Dermis blood vessel endothelial cell (primary cell): Measurements from ENCODE around the gene CLEC4G. TPM values are rescaled to one million over a fixed set of nuclear protein-coding genes. Genes with fewer than 3 reads are reported as not detected.

Experiments
- DNase-seq: peaks from one replicate; pipeline ENCODE4 v3.0.0; 2010
- total RNA-seq: library from RNA; depleted of rRNA; stranded (reverse); fragments of >200 nt; gene quantifications from 2 replicates; pipeline ENCODE4 v1.2.3, GENCODE V29; 2014

Gene CLEC4G
- total RNA-seq, 1 donor from 2014 or later, result not detected

DNA sequence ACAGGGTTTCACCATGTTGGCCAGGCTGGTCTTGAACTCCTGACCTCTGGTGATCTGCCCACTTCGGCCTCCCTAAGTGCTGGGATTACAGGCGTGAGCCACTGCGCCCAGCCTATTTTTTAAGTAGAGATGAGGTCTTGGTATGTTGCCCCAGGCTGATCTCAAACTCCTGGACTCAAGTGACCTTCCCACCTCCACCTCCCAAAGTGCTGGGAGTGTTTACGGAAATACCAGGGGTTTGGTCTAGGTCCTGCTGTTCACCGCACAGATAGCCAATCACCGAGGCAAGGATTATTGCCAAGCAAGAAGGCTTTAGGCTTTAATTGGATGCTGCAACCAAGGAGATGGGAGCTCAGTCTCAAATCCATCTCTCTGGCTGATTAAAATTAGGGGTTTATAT, 11.6 kb downstream of the CLEC4G start:
- no peak for DNase-seq

DNA sequence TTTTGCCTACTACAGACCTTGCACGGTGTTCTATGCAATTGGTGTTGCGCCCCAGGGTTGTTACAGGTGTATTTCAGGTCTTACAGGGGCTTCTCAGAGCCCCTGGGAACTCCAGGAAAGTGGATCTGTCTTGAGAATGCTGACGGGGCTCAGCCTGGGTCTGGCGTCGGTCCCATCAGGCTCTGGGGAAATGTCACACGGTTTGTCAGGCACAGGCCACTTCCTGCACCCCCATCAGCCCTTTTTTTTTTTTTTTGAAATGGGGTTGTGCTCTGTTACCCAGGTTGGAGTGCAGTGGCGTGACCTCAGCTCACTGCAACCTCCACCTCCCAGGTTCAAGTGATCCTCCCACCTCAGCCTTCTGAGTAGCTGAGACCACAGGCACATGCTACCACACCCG, 13.2 kb downstream of the CLEC4G start:
- no peak for DNase-seq

- no peak for DNase-seq
Observed at GRCh38 chr19:7716762-7717161, 15.1 kb downstream of the CLEC4G start.

DNA sequence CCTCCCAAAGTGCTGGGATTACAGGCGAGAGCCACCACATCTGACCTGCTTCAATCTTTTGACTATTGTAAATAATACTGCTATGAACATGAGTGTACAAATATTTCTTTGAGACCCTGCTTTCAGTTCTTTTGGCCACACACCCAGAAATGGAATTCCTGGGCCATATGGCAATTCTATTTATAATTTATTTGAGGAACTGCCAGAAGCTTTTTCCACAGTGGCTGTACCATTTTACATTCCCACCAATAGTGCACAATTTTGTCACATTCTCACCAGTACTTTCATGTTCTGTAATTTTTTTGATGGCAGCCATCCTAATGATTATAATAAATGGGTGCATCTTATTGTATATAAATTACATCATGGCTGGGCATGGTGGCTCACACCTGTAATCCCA, 16.2 kb downstream of the CLEC4G start:
- DNase-seq, result no peak

- DNase-seq, result no peak
Observed at GRCh38 chr19:7710616-7711015, 21.3 kb downstream of the CLEC4G start.

DNA sequence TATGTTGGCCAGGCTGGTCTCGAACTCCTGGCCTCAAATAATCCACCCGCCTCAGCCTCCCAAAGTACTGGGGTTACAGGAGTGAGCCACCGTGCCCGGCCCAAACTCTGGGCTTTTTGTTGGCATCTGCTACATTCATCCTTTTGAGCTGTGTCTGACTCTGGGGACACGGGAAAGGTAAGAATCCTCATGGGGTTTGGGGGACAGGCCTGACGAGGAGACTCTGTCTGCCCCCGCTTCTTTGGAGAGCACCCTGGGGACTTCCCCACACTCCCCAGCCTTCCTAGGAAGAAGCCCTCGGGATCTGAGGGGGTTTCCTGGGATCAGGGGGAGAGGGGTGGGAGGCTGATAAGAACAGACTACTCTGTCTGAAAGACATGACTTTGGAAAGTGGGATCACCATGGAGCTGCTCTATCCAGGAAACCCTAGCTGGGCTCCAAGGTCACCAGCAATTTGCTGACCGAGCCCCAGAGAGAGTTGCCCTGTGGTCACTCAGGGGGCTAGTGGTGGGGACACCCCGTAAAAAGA, 21.9 kb downstream of the CLEC4G start:
- no peak for DNase-seq

DNA sequence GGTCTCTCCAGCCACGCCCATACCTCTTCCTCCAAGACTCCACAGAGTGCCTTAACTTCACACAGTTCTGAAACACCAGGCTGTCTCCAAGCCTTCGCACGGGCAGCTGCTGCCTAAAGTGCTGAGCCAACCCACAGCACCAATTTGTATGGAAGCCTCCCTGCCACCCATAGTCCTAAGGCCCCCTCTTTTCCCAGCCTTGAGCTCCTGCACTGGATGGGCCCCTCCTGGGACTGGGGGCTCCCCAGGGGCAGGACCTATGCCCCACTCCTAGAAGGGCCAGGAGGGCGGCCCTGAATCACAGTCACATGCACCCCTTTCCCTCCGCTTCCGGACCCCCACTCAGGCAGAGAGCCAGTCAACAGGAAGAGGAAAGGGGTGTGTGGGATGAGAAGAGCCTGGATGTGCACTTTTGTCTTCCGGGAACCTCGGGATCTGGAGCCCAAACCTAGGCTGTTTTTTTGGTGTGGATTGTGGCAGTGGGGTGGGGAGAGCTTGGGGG, 24.9 kb downstream of the CLEC4G start:
- no peak for DNase-seq

GRCh38 chr19:7706188-7706954, 25.5 kb downstream of the CLEC4G start:
- DNase-seq, result no peak

DNA sequence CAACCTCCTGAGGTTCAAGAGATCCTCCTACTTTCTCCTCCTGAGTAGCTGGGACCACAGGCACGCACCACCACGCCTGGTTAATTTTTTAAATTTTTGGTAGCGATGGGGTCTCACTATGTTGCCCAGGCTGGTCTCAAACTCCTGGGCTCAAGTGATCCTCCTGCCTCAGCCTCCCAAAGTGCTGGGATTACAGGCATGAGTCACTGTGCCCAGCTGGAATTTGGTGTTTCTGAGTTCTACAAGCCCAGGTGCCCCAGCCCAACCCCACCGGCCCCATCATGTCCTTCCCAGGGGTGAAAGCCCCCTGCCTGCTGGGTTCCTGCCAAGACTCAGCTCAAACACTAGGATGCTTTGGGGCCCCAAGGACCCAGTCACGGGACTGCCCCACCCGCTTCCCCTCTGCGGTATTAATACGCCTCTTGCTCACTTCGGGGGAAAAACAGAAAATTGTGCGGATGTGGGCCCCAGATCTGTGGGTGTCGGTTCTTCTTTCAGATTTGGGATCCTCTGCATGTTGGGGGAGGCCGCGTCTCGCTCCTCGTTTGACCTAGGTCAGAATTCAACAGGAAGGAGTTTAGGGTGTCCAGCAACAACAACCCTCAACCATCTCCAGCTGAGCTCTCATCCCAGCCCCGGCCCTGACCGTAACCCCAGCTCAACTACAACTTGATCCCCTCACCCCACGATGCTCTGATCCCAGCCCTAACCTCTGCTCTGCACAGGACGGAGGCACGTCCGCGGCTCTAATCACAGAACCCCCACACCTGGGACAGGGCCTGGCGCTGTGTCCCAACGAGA, 26.3 kb downstream of the CLEC4G start:
- DNase-seq, result no peak

DNA sequence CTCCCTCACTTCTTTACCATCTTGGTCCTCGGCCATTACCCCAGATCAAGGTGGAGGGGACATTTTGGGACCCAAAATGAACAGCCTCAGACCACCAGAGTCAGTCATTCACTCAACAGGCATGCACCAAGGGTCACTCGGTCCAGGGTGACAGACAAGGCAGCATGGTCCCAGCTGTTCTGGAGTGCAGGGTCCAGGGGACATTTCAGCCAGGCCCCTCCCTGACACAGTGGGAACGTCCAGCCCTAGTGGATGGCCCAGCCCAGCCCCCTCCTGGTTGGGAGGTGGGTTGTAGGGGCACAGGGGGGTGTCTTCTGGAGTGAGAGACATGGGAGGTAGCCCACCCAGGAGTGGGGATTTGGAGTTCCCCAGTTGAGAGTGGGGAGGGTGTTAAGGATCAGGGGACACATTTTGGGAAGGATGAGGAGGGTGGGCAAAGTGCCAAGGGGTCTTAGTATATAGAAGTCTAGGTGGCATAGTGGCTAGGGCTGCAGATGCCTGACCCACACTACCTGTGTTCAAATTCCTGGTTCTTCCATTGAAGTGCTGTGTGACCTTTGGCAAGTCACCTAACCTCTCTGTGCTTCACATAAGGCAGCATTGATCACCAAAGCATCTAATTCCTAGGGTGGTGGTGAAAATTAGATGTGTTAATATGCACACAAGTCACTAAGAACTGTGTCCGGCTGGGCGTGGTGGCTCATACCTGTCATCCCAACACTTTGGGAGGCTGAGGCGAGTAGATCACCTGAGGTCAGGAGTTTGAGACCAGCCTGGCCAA, 27.4 kb downstream of the CLEC4G start:
- DNase-seq, result no peak

DNA sequence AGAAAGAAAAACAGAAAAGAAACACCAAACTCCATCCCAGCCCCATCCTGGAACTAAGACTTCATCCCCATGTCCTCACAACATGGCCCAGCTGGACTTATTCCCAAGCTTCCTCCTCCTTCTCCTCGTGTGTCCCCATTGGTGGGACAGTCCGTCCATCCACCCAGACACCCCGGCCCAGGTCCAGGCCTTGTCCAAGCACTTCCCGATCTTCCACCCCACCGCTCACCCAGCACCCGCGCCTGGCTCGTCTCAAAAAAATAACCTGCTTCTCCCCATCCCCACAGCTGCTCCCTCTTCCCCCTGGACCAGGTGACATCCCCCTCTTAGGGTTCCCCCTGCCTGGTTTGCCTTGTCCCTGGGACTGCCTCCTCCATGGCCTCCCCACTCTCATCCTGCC, 28.6 kb downstream of the CLEC4G start:
- DNase-seq, result no peak

- no peak for DNase-seq
Observed at GRCh38 chr19:7701654-7702457, 30.1 kb downstream of the CLEC4G start, which contains the start of gene FCER2. FCER2 (minus strand) TSS chr19:7702131; CDS start chr19:7699760, 2,371 bp downstream.

- DNase-seq, result no peak
Observed at GRCh38 chr19:7701049-7701653, 30.8 kb downstream of the CLEC4G start.

DNA sequence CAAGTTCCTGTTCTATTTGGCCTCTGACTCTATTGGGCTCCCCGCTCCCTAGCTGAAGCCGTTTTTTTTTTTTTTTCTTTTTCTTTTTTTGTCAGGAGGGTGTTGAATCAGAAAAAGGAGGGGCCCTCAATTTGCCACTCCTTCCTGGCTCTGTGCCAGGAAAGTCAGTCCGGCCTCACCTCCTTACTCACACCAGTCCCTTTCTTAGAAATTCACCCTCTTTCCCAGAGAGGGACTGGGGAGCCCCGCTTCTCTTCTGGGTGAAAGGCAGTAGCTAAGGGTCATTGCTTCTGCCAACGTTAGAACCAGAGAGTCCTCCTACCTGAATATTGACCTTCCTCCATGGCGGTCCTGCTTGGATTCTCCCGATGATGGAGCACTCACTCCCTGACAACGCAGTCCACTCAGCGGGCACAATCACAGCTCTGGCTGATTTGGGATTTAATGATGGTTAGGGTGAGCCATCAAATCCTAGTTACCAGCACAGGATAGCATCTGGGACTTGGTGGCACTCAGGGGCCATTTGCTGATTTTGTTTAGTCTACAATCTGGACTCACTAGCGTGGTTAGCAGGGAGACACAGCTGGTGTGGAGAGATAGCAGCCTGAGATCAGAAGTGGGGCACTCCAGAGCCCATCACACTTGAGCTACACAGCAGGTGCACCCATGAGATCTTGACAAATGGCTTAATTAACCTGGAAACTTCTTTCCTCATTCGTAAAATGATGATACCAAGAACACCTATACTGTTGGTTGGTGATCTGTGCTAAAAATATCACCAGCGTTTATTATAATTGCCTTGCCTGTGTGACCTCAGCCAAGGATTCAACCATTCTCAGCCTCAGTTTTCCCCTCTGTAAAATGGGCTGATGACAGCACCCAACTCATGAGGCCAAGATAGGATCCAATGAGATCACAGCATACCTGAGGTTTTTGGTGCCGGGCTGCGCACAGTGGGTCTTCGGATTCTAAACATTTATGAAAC, 32.2 kb downstream of the CLEC4G start:
- DNase-seq, result no peak

- DNase-seq, result no peak
Observed at GRCh38 chr19:7699003-7699402, 32.9 kb downstream of the CLEC4G start.

DNA sequence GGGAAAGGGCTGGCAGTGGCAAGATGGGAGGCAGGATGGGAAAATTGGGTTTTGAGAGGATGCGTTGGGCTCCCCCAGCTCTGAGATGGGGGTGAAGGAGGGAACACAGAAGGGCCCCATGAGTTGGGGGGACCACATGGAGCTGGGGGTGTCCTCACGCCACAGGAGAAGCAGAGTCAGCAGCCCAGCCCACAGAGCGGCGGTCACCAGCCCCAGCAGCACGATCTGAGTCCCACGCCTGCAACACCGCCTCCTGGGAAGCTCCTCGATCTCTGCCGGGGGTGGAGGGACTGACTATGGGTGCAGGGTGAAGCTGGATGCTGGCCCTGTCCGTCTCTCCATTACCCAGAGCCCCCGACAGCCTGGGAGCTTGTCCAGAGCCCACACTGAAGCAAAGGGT, 33.3 kb downstream of the CLEC4G start:
- DNase-seq, result no peak

DNA sequence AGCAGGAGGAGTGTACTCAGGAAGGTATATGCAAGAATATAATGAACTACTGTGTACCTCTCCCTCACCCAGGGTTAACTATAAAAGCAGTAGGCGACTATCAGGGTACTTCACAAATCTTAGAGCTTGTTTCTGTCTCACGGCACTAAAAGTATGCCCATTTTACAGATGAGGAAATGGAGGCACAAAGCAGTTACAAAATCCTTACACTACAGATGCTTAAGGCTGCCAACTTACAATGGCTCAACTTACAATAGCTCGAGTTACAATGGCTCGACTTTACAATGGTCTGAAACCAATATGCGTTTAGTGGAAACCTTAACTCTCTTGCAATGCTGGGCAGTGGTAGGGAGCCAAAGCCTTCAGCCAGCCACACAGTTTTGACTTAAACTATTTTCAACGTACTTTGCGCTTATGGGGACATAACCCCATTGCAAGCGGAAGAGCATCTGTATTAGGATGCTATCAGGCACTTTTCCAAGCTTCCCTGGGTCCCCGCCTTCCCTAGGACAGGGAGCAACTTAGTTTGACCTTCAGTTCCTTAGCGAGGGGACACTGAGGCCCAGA, 34.1 kb downstream of the CLEC4G start:
- no peak for DNase-seq

GRCh38 chr19:7694499-7694898, 37.4 kb downstream of the CLEC4G start:
- no peak for DNase-seq

GRCh38 chr19:7692417-7693088, 39.4 kb downstream of the CLEC4G start:
- DNase-seq, result no peak
